ENCODE measurements around the gene HNRNPH1. TPM values are rescaled to one million over a fixed set of nuclear protein-coding genes. Genes with fewer than 3 reads are reported as not detected.

HNRNPH1 gene
- total RNA-seq, 1 donor from 2014 or later, result 517 TPM

- no peak overlapping the region for H3K27ac ChIP-seq
- ATAC-seq (no peak), DNase-seq (no peak)
- TF ChIP-seq, protein P1, sequence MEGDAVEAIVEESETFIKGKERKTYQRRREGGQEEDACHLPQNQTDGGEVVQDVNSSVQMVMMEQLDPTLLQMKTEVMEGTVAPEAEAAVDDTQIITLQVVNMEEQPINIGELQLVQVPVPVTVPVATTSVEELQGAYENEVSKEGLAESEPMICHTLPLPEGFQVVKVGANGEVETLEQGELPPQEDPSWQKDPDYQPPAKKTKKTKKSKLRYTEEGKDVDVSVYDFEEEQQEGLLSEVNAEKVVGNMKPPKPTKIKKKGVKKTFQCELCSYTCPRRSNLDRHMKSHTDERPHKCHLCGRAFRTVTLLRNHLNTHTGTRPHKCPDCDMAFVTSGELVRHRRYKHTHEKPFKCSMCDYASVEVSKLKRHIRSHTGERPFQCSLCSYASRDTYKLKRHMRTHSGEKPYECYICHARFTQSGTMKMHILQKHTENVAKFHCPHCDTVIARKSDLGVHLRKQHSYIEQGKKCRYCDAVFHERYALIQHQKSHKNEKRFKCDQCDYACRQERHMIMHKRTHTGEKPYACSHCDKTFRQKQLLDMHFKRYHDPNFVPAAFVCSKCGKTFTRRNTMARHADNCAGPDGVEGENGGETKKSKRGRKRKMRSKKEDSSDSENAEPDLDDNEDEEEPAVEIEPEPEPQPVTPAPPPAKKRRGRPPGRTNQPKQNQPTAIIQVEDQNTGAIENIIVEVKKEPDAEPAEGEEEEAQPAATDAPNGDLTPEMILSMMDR (IDR thresholded peaks at IDR 0.05), result no peak
- intact Hi-C loops (cut with DNase I), result no loop called here
- H3K27me3 ChIP-seq (ENCODE audit: low read depth), result no peaks in the 10 kb centered on the region
- peaks cover 77% of the 10 kb centered on the region for H3K36me3 ChIP-seq
- peaks cover 81% of the 10 kb centered on the region for H3K4me1 ChIP-seq
- no peaks in the 10 kb centered on the region for H3K9me3 ChIP-seq
- H3K4me3 ChIP-seq, result peak overlapping the region; percentile 97
These were observed 3.7 kb downstream of the HNRNPH1 start for GRCh38 chr5:179619776-179620175.

DNA sequence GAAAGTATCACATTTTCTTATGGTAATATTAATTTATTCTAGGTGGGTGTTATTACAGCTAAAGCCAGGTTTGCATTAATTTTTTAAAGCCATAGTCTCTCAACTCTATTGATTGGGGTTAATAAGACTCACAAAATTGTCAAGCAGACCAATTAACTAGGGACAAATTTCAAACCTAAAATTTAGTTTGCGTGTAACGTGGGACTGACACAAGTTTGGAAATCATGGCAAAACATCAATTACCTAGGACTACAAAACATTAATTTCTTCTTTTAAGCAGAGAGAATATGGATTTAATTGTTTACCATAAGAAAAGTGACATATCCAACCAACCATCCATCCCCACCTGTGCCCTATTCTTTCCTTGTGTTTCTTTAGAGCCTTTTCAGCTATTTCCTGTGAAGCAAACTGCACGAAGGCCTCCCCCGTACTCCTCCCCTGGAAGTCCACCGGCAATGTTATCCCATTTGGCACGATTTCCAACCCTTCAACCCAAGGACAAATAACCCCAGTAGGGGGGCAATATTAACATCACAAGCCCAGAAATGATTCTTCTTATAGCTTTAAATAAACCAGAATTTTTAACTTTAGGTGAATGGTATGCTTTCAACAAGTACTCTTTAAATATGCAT, 4.4 kb downstream of the HNRNPH1 start:
- Histone ChIP-seq H3K27me3 (ENCODE audit: low read depth) (no peaks in the 10 kb centered on the region), H3K4me1 (peaks cover 78% of the 10 kb centered on the region), H3K4me3 (peak overlapping the region; percentile 97), H3K36me3 (peaks cover 84% of the 10 kb centered on the region), H3K9me3 (no peaks in the 10 kb centered on the region), H3K27ac (no peak overlapping the region)
- intact Hi-C loops (cut with DNase I), result no loop called here
- DNase-seq, result no peak
- ATAC-seq, result no peak
- TF ChIP-seq, protein P1 (IDR thresholded peaks at IDR 0.05), result no peak

DNA sequence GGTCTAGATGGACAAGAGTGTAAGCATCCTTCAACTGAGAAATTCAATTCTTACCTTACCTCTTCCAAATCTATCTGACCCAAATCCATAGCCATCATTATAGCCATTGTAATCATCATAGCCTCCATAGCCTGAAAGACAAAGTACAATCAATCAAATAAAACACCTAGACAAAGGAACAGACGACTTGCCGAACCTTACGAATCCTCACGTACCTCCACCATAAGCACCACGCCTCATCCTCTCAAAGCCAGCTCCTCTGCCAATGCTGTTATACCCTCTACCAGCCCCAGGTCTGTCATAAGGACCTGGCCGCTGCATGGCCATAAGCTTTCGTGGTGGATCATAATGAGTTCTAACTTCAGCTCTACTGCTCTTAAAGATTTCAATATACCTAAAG, 5.5 kb downstream of the HNRNPH1 start:
- ATAC-seq (no peak), DNase-seq (no peak)
- intact Hi-C loops (cut with DNase I), result no loop called here
- no peak overlapping the region for H3K4me3 ChIP-seq
- H3K27me3 ChIP-seq (ENCODE audit: low read depth), result no peaks in the 10 kb centered on the region
- H3K9me3 ChIP-seq, result no peaks in the 10 kb centered on the region
- peaks cover 96% of the 10 kb centered on the region for H3K36me3 ChIP-seq
- TF ChIP-seq, protein P1 (IDR thresholded peaks at IDR 0.05), result no peak
- H3K27ac ChIP-seq, result no peak overlapping the region
- H3K4me1 ChIP-seq, result peaks cover 86% of the 10 kb centered on the region

GRCh38 chr5:179616002-179616594, 7.4 kb downstream of the HNRNPH1 start:
- intact Hi-C loops (cut with DNase I), result no loop called here
- Histone ChIP-seq H3K4me3 (no peak overlapping the region), H3K27me3 (ENCODE audit: low read depth) (no peaks in the 10 kb centered on the region), H3K27ac (no peak overlapping the region), H3K9me3 (no peaks in the 10 kb centered on the region), H3K36me3 (peaks cover 98% of the 10 kb centered on the region), H3K4me1 (peaks cover 75% of the 10 kb centered on the region)
- TF ChIP-seq, protein P1 (IDR thresholded peaks at IDR 0.05), result no peak
- DNase-seq (no peak), ATAC-seq (no peak)

- TF ChIP-seq, protein P1 (IDR thresholded peaks at IDR 0.05), result no peak
- intact Hi-C loops (cut with DNase I), result no loop called here
- Histone ChIP-seq H3K27me3 (ENCODE audit: low read depth) (no peaks in the 10 kb centered on the region), H3K4me1 (peaks cover 66% of the 10 kb centered on the region), H3K9me3 (no peaks in the 10 kb centered on the region), H3K4me3 (no peak overlapping the region), H3K36me3 (peaks cover 98% of the 10 kb centered on the region), H3K27ac (no peak overlapping the region)
- ATAC-seq (no peak), DNase-seq (no peak)
These were observed 8.3 kb downstream of the HNRNPH1 start for GRCh38 chr5:179615203-179615602.
